ENCODE measurements around the gene SH3BGR.

SH3BGR gene

DNA sequence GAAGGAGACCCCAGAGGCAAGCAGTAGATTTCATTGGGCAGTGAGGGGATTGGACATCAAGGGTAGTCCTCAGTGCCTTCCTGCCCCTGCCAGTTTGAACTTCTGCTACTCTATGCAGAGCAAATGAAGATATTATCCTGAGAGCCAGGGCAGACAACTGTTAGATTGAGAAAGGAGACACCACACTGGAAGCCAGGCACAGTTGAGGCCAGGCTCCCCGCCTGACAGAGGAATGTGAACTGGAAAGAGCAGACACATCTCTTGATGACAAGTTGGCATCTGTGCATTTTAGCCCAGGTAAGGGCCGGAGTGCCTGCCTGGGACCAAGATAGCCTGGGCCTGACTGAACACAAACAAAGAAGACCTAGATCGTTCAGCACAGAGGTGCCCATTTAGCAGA is 16.0 kb downstream of the SH3BGR start:
- TF ChIP-seq, protein P1, sequence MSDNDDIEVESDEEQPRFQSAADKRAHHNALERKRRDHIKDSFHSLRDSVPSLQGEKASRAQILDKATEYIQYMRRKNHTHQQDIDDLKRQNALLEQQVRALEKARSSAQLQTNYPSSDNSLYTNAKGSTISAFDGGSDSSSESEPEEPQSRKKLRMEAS (IDR thresholded peaks at IDR 0.05), result no peak

DNA sequence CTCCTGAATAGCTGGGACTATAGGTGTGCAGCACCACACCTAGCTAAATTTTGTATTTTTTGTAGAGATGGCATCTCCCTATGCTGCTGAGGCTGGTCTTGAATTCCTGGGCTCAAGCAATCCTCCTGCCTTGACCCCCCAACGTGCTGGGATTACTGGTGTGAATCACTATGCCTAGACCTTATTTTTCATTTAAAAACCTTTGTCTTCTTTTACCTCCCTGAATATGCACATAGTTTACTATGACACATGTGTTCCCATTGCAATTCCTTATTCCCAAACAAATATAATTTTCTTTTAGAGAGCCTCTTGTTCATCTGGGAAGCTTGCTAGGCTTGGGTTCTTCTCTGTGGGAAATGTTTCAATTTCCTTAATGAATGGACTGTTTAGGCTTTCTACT is 16.8 kb downstream of the SH3BGR start:
- TF ChIP-seq, protein P2, sequence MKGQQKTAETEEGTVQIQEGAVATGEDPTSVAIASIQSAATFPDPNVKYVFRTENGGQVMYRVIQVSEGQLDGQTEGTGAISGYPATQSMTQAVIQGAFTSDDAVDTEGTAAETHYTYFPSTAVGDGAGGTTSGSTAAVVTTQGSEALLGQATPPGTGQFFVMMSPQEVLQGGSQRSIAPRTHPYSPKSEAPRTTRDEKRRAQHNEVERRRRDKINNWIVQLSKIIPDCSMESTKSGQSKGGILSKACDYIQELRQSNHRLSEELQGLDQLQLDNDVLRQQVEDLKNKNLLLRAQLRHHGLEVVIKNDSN (IDR thresholded peaks at IDR 0.05), result no peak
- TF ChIP-seq, protein P1 (IDR thresholded peaks at IDR 0.05), result no peak
- TF ChIP-seq FOXM1 (IDR thresholded peaks at IDR 0.05; ENCODE audit: borderline replicate concordance, low read depth), result no peak
- no peak for TF ChIP-seq TCF12 (IDR thresholded peaks at IDR 0.05; ENCODE audit: low read depth)
- no peak for TF ChIP-seq RAD21 (IDR thresholded peaks at IDR 0.05; ENCODE audit: low read depth)
- TF ChIP-seq, protein P3, sequence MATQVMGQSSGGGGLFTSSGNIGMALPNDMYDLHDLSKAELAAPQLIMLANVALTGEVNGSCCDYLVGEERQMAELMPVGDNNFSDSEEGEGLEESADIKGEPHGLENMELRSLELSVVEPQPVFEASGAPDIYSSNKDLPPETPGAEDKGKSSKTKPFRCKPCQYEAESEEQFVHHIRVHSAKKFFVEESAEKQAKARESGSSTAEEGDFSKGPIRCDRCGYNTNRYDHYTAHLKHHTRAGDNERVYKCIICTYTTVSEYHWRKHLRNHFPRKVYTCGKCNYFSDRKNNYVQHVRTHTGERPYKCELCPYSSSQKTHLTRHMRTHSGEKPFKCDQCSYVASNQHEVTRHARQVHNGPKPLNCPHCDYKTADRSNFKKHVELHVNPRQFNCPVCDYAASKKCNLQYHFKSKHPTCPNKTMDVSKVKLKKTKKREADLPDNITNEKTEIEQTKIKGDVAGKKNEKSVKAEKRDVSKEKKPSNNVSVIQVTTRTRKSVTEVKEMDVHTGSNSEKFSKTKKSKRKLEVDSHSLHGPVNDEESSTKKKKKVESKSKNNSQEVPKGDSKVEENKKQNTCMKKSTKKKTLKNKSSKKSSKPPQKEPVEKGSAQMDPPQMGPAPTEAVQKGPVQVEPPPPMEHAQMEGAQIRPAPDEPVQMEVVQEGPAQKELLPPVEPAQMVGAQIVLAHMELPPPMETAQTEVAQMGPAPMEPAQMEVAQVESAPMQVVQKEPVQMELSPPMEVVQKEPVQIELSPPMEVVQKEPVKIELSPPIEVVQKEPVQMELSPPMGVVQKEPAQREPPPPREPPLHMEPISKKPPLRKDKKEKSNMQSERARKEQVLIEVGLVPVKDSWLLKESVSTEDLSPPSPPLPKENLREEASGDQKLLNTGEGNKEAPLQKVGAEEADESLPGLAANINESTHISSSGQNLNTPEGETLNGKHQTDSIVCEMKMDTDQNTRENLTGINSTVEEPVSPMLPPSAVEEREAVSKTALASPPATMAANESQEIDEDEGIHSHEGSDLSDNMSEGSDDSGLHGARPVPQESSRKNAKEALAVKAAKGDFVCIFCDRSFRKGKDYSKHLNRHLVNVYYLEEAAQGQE (IDR thresholded peaks at IDR 0.05; ENCODE audit: low read depth), result no peak
- TF ChIP-seq CREB1 (IDR thresholded peaks at IDR 0.05; ENCODE audit: low read depth), result no peak
- TF ChIP-seq ZBTB7A (IDR thresholded peaks at IDR 0.05; ENCODE audit: low read depth), result no peak
- TF ChIP-seq TEAD4 (IDR thresholded peaks at IDR 0.05), result no peak
- TF ChIP-seq EP300 (IDR thresholded peaks at IDR 0.05; ENCODE audit: borderline replicate concordance), result no peak

DNA sequence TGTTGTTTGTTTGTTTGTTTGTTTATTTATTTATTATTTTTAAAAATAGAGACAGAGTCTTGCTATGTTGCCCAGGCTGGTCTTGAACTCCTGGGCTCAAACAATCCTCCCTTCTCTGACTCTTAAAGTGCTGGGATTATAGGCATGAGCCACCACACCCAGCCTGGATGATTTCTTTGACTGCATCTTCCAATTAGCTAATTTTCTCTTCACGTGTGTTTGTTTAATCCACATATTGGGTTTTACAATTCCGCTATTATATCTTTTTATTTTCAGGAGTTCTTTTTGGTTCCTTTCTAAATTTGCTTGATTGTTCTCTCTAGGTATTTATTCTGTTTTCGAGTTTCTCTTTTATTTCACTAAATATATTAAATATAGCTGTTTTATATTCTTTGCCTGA is 19.8 kb downstream of the SH3BGR start:
- TF ChIP-seq, protein P1 (IDR thresholded peaks at IDR 0.05), result no peak
- TF ChIP-seq, protein P3 (IDR thresholded peaks at IDR 0.05; ENCODE audit: low read depth), result no peak
- no peak for TF ChIP-seq CREB1 (IDR thresholded peaks at IDR 0.05; ENCODE audit: low read depth)
- no peak for TF ChIP-seq RAD21 (IDR thresholded peaks at IDR 0.05; ENCODE audit: low read depth)
- TF ChIP-seq YY1 (IDR thresholded peaks at IDR 0.05; ENCODE audit: low read depth), result no peak
- TF ChIP-seq EP300 (IDR thresholded peaks at IDR 0.05; ENCODE audit: borderline replicate concordance), result no peak
- TF ChIP-seq ZBTB7A (IDR thresholded peaks at IDR 0.05; ENCODE audit: low read depth), result no peak

DNA sequence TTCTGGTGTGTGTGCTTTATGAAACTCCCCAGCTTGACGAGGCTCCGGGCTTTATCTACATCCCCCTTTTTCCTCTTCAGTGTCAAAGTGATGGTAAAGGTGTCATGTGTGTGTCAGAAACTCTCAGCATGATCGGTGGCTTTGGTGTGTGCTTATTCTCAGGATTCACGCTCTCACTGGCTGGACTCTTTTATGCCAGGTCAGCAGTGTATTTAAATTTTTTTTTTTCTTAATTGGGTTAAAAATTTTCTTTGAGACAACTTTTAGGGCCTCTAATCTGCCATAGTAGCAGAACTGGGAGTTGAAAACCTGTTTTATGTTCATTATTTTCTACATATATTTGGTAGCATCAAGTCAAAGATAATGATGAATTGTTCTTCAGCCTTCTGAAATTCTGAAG is 21.0 kb downstream of the SH3BGR start:
- TF ChIP-seq YY1 (IDR thresholded peaks at IDR 0.05; ENCODE audit: low read depth) (no peak), EGR1 (IDR thresholded peaks at IDR 0.05) (no peak), TAF1 (IDR thresholded peaks at IDR 0.05; ENCODE audit: low read depth) (no peak), FOXM1 (IDR thresholded peaks at IDR 0.05; ENCODE audit: borderline replicate concordance, low read depth) (no peak), TEAD4 (IDR thresholded peaks at IDR 0.05) (no peak), NFIC (IDR thresholded peaks at IDR 0.05) (no peak), EP300 (IDR thresholded peaks at IDR 0.05; ENCODE audit: borderline replicate concordance) (no peak), ZBTB7A (IDR thresholded peaks at IDR 0.05; ENCODE audit: low read depth) (no peak), CEBPB (IDR thresholded peaks at IDR 0.05) (no peak), TCF12 (IDR thresholded peaks at IDR 0.05; ENCODE audit: low read depth) (no peak), RAD21 (IDR thresholded peaks at IDR 0.05; ENCODE audit: low read depth) (no peak)
- TF ChIP-seq, protein P3 (IDR thresholded peaks at IDR 0.05; ENCODE audit: low read depth), result no peak
- TF ChIP-seq, protein P2 (IDR thresholded peaks at IDR 0.05), result no peak
- TF ChIP-seq, protein P1 (IDR thresholded peaks at IDR 0.05), result no peak

DNA sequence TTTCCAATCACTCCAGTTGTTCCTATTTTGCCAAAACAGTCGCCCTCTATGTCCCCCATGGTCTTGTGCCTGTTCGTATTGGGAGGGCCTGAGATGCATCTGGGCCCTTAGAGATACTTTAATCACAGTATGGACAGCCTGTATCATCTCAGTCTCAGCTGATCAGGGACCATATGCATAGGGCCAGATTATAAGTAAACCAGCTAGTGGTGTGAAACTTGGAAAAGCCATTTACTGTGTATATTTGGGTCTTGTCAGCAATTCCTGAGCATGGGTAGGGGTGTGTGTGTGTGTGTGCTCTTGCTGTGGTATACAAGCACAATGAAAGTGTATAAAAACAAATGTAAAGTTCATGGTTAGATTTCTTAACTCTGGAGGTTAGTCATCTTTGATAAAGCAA is 22.8 kb downstream of the SH3BGR start:
- TF ChIP-seq TAF1 (IDR thresholded peaks at IDR 0.05; ENCODE audit: low read depth) (no peak), YY1 (IDR thresholded peaks at IDR 0.05; ENCODE audit: low read depth) (no peak), TEAD4 (IDR thresholded peaks at IDR 0.05) (no peak), RAD21 (IDR thresholded peaks at IDR 0.05; ENCODE audit: low read depth) (no peak), TCF12 (IDR thresholded peaks at IDR 0.05; ENCODE audit: low read depth) (no peak), FOXM1 (IDR thresholded peaks at IDR 0.05; ENCODE audit: borderline replicate concordance, low read depth) (no peak), NFIC (IDR thresholded peaks at IDR 0.05) (no peak), EGR1 (IDR thresholded peaks at IDR 0.05) (no peak), EP300 (IDR thresholded peaks at IDR 0.05; ENCODE audit: borderline replicate concordance) (no peak), CEBPB (IDR thresholded peaks at IDR 0.05) (no peak), ZBTB7A (IDR thresholded peaks at IDR 0.05; ENCODE audit: low read depth) (no peak), CREB1 (IDR thresholded peaks at IDR 0.05; ENCODE audit: low read depth) (no peak)
- TF ChIP-seq, protein P3 (IDR thresholded peaks at IDR 0.05; ENCODE audit: low read depth), result no peak
- TF ChIP-seq, protein P2 (IDR thresholded peaks at IDR 0.05), result no peak
- TF ChIP-seq, protein P1 (IDR thresholded peaks at IDR 0.05), result no peak
